Activated T-helper 2 cell treated with anti-CD3 and anti-CD28 coated beads, Interferon-gamma antibody, Interleukin-2, Interleukin-4, amounts not matched to agents 10 μg/mL and 5 μg/mL and 100 μg/mL, durations not matched to agents 14 hours and 24 hours and 36 hours (primary cell): ENCODE data around the gene ATP8B3. TPM values are rescaled to one million over a fixed set of nuclear protein-coding genes. Genes with fewer than 3 reads are reported as not detected.

Experiments
- DNase-seq: peaks from one replicate; pipeline ENCODE4 v3.0.0; 2021; ENCODE audit warnings: low spot score
- H3K27ac Mint-ChIP-seq: one replicate; pipeline ENCODE4 v1.8.0; 2021; ENCODE audit warnings: mixed read lengths
- H3K27me3 Mint-ChIP-seq: one replicate; pipeline ENCODE4 v1.8.0; 2021; ENCODE audit warnings: low read depth, mixed read lengths
- H3K36me3 Mint-ChIP-seq: one replicate; pipeline ENCODE4 v1.8.0; 2021; ENCODE audit warnings: low read depth, mixed read lengths
- H3K4me1 Mint-ChIP-seq: one replicate; pipeline ENCODE4 v1.8.0; 2021; ENCODE audit warnings: low read depth, mixed read lengths
- H3K4me3 Mint-ChIP-seq: one replicate; pipeline ENCODE4 v1.8.0; 2021; ENCODE audit warnings: low read depth, mild to moderate bottlenecking, moderate library complexity, mixed read lengths
- H3K9me3 Mint-ChIP-seq: one replicate; pipeline ENCODE4 v1.8.0; 2021; ENCODE audit warnings: mixed read lengths
- intact Hi-C: fragments of 100-400 bp; cut with micrococcal nuclease; formaldehyde crosslinking; loops from one replicate; pipeline ENCODE4 v1.15.1; 2023
- total RNA-seq: library from RNA; stranded (reverse); gene quantifications from 2 replicates; pipeline ENCODE4 v1.2.3, GENCODE V29; 2022

ATP8B3 gene
- total RNA-seq, 1 donor from 2014 or later, result 11.3 TPM

- Mint-ChIP-seq H3K27me3 (peaks cover 45% of the 10 kb centered on the region), H3K4me3 (no peak overlapping the region), H3K36me3 (no peaks in the 10 kb centered on the region), H3K4me1 (peaks cover 10% of the 10 kb centered on the region), H3K27ac (no peak overlapping the region), H3K9me3 (no peaks in the 10 kb centered on the region)
- intact Hi-C loops, result no loop called here
- DNase-seq, result no peak
Observed at GRCh38 chr19:1747285-1748114, 64.6 kb downstream of the ATP8B3 start.

GRCh38 chr19:1746401-1747284 lies 65.4 kb downstream of the ATP8B3 start:
- Mint-ChIP-seq H3K4me3 (no peak overlapping the region), H3K9me3 (no peaks in the 10 kb centered on the region), H3K4me1 (peaks cover 10% of the 10 kb centered on the region), H3K36me3 (no peaks in the 10 kb centered on the region), H3K27ac (no peak overlapping the region), H3K27me3 (peaks cover 38% of the 10 kb centered on the region)
- intact Hi-C loops, result no loop called here
- no peak for DNase-seq

- Mint-ChIP-seq H3K4me1 (peaks cover 10% of the 10 kb centered on the region), H3K9me3 (no peaks in the 10 kb centered on the region), H3K27me3 (peaks cover 28% of the 10 kb centered on the region), H3K4me3 (no peak overlapping the region), H3K27ac (no peak overlapping the region), H3K36me3 (no peaks in the 10 kb centered on the region)
- intact Hi-C loops, result no loop called here
- no peak for DNase-seq
Observed at GRCh38 chr19:1745589-1746031, 66.5 kb downstream of the ATP8B3 start.

GRCh38 chr19:1744822-1745563 lies 67.1 kb downstream of the ATP8B3 start:
- H3K4me1 Mint-ChIP-seq, result peaks cover 7% of the 10 kb centered on the region
- DNase-seq, result no peak
- intact Hi-C loops, result no loop called here
- no peak overlapping the region for H3K4me3 Mint-ChIP-seq
- no peak overlapping the region for H3K27ac Mint-ChIP-seq
- H3K36me3 Mint-ChIP-seq, result no peaks in the 10 kb centered on the region
- H3K9me3 Mint-ChIP-seq, result no peaks in the 10 kb centered on the region
- peaks cover 22% of the 10 kb centered on the region for H3K27me3 Mint-ChIP-seq

GRCh38 chr19:1744133-1744665 lies 67.9 kb downstream of the ATP8B3 start:
- H3K36me3 Mint-ChIP-seq, result no peaks in the 10 kb centered on the region
- H3K27me3 Mint-ChIP-seq, result peaks cover 20% of the 10 kb centered on the region
- intact Hi-C loops, result no loop called here
- no peak for DNase-seq
- H3K4me1 Mint-ChIP-seq, result peaks cover 7% of the 10 kb centered on the region
- H3K27ac Mint-ChIP-seq, result no peak overlapping the region
- H3K9me3 Mint-ChIP-seq, result no peaks in the 10 kb centered on the region
- no peak overlapping the region for H3K4me3 Mint-ChIP-seq

GRCh38 chr19:1742989-1743696 lies 68.9 kb downstream of the ATP8B3 start:
- H3K9me3 Mint-ChIP-seq, result no peaks in the 10 kb centered on the region
- no peak overlapping the region for H3K27ac Mint-ChIP-seq
- no peaks in the 10 kb centered on the region for H3K36me3 Mint-ChIP-seq
- peaks cover 7% of the 10 kb centered on the region for H3K4me1 Mint-ChIP-seq
- no peak overlapping the region for H3K4me3 Mint-ChIP-seq
- intact Hi-C loops, result no loop called here
- no peak for DNase-seq
- peaks cover 20% of the 10 kb centered on the region for H3K27me3 Mint-ChIP-seq

- Mint-ChIP-seq H3K4me3 (no peak overlapping the region), H3K9me3 (no peaks in the 10 kb centered on the region), H3K27ac (no peak overlapping the region), H3K27me3 (peaks cover 12% of the 10 kb centered on the region), H3K36me3 (no peaks in the 10 kb centered on the region), H3K4me1 (no peaks in the 10 kb centered on the region)
- DNase-seq, result no peak
- intact Hi-C loops, result no loop called here
Observed at GRCh38 chr19:1739960-1740629, 72.0 kb downstream of the ATP8B3 start.

DNA sequence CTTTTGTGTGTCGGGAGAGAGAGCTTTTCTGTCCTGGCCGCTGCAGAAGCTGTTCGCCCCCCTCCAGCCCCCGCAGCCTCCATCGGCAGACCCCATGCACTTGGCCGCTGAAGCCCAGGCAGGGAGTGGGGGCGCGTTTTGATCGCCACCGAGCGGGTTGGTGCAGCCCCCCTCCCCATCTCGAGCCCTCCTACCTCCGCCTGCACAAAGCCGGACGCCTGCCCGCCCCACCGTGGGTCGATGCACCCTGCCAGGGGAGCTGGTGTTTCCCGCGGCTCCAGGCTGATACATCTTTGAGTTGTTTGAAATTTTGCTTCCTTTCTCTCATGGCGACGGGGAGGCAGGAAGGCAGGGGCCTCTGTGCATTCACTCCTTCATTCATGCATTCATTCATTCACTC lies 75.1 kb downstream of the ATP8B3 start:
- Mint-ChIP-seq H3K4me1 (no peaks in the 10 kb centered on the region), H3K27ac (no peak overlapping the region), H3K36me3 (no peaks in the 10 kb centered on the region), H3K27me3 (peaks cover 15% of the 10 kb centered on the region), H3K9me3 (no peaks in the 10 kb centered on the region), H3K4me3 (no peak overlapping the region)
- DNase-seq, result no peak
- intact Hi-C loops, result no loop called here

GRCh38 chr19:1736280-1736679 lies 75.8 kb downstream of the ATP8B3 start:
- no peaks in the 10 kb centered on the region for H3K36me3 Mint-ChIP-seq

GRCh38 chr19:1734321-1734966 lies 77.6 kb downstream of the ATP8B3 start:
- no peaks in the 10 kb centered on the region for H3K4me1 Mint-ChIP-seq
- H3K9me3 Mint-ChIP-seq, result no peaks in the 10 kb centered on the region
- peaks cover 17% of the 10 kb centered on the region for H3K27me3 Mint-ChIP-seq
- H3K4me3 Mint-ChIP-seq, result no peak overlapping the region
- H3K27ac Mint-ChIP-seq, result no peak overlapping the region
- no peaks in the 10 kb centered on the region for H3K36me3 Mint-ChIP-seq
- intact Hi-C loops, result no loop called here
- DNase-seq, result no peak

More at GRCh38 chr19:1736280-1736679, 75.8 kb downstream of the ATP8B3 start:
- no peak overlapping the region for H3K27ac Mint-ChIP-seq
- H3K9me3 Mint-ChIP-seq, result no peaks in the 10 kb centered on the region
- DNase-seq, result no peak
- no peaks in the 10 kb centered on the region for H3K4me1 Mint-ChIP-seq
- H3K27me3 Mint-ChIP-seq, result peaks cover 17% of the 10 kb centered on the region
- intact Hi-C loops, result no loop called here
- H3K4me3 Mint-ChIP-seq, result no peak overlapping the region
